ENCODE data around the gene LRRC73.
"Not testable (repeated sequence)": the region's sequence is repeated elsewhere in the genome, so short reads cannot be mapped to it uniquely, and the experiment has no call there.

The LRRC73 gene

DNA sequence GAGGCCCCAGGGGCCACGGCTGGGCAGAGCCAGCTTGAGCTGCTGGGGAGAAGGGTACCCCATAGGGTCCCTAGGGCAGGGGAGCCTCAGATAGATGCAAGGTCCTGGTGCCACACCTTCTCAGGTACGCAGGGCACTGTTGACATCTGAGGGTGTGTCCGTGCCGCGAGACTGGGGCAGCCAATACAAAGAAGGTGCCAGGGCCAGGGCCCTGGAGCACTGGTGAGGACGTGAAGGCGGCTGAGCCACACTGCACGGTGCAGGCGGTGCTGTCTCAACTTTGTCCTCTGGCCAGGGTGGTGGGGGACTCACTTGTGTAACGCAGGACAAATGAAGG is 649 bp upstream of the LRRC73 start:
- no peak for DNase-seq (ENCODE audit: low spot score)

DNA sequence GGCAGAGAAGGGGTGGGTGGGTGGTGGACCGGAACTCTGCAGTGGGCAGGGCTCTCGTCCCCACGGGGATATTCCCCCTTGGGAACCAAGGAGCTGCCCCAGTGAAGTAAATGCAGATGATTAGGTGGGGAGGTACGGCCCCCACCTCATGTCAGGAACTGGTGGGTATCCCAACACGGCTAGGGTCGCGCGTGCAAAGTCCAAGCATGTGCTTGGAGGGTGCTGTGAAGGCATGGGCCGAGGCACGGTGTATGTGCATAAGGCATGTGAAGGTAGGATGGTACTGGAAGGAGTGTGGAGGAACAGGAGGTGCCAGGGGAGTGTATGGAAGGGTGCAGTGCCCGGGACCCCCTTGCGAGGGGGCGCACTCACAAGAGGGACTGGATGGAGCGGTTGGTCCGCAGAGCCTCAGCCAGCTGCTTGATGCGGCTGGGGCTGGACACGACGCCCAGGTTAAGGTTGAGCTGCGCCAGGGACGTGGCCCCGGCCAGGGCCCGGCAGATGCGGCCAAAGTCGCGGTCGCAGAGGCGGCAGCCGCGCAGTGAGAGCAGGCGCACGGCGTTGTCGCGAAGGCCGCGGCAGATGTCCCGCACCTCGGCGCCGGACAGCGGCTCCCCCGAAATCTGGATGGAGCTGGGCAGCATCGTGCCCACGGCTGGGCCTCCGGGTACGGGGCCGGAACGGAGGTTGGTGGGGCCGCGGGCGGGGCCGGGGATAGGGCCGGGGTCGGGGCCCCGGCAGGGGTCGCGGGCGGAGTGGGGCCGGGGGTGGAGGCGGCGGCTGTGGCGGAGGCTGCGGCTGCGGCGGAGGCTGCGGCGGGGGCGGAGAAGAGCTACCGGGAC is 783 bp downstream of the LRRC73 start:
- no peak for DNase-seq (ENCODE audit: low spot score)

DNA sequence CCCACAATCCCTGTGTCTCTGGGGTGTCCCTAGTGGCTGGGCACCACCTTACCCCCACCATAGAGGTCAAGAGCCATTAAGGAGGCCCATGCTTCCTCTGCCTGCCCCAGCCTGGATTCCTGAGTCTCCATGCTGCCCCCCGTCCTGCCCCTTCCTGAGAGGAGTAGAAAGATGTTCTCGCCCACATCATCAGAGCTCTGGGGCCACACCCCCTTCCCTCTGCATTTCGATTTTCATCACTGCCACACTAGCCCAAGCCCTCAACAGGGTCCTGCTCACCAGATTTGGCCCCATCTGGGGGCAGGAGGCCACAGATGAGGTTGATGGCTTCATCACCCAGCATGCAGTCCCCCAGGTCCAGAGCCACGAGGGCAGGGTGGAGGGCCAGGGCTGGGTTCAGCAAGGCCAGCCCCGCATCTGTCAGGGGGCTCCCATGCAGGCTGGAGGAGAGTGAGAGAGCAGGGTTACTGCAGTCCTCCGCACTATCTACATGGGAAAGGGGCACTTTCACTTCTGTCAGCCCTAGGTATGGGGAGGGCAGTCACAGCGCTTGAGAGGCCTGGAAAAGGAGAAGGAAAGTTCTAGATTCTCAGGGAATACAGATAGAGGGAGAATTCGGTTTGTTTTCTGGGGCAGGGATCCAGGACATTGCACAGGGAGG is 1.5 kb downstream of the LRRC73 start:
- no peak for DNase-seq (ENCODE audit: low spot score)

DNA sequence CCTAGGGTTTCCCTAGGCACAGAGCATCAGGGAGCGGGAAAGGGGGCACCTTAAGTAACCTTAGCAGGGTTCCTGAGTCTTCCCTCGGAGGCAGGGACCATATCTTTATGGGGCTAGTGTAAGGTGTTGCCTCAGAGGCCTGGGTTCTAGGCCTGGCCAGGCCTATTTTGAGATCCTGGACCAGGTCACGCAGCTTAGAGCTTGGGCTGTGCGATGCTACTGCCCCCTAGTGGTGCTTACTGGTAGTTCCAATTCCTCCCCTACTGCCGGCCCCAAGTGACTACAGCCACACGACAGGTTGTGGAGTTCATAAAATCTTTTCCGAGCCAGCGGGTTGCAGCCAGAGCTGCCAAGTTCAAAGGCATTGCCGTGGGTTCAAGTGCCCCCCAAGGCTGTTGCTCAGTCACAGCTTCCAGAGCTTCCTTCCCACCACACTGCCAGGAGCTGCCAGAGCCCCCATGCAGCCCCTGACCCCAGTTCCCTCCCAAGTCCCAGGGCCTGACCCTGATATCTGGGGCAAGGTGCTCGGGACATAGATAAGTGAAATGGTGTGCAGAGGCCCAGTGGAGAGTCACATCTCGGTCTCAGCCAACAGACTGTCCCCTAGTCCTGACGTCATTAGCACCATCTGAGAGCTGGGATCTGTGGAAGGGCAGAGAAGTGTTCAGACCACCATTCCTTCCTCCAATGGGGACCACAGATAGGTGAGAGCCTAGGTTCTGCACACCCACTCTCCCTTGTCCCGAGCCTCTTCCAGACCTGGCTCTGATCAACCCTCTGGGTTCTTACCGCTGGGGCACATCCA is 3.3 kb downstream of the LRRC73 start:
- peak; percentile 81 for DNase-seq (ENCODE audit: low spot score)

DNA sequence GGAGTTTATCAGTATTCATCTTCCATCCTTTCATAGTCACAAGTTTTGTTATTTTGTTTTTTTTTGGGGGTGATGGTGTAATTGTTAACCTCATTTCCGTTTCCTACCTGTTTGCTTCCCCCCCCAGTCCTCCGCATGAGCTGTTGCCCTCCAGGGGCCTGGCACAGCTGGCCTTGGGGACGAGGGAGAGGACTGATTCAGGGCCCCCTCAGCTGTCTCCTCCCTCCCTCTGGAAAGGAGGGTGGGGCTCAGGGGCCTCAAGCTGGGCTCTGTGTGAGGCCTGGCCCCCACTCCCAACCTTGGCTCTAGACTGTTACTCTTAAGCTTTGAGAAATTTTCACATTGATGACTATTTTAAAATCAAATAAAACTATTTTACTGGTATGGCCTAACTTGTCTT is 4.0 kb downstream of the LRRC73 start:
- DNase-seq (ENCODE audit: low spot score), result no peak

DNA sequence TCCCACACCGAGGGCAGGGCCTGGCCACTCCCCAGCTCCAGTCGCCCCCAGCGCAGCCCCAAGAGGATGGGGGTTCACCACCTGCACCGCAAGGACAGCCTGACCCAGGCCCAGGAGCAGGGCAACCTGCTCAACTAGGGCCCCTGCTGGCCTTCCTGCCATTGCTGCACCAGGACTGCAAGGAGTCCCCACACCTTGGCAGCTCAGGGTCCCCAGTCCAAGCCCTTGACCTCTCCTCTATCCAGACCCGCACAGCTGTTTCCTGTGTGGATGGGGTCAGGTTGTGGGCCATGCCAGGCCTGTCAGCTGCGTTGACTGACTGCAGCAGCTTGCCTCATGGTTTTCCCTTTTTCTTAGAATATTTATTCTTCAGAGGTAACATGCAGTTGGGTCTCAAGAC is 4.4 kb downstream of the LRRC73 start:
- no peak for DNase-seq (ENCODE audit: low spot score)

DNA sequence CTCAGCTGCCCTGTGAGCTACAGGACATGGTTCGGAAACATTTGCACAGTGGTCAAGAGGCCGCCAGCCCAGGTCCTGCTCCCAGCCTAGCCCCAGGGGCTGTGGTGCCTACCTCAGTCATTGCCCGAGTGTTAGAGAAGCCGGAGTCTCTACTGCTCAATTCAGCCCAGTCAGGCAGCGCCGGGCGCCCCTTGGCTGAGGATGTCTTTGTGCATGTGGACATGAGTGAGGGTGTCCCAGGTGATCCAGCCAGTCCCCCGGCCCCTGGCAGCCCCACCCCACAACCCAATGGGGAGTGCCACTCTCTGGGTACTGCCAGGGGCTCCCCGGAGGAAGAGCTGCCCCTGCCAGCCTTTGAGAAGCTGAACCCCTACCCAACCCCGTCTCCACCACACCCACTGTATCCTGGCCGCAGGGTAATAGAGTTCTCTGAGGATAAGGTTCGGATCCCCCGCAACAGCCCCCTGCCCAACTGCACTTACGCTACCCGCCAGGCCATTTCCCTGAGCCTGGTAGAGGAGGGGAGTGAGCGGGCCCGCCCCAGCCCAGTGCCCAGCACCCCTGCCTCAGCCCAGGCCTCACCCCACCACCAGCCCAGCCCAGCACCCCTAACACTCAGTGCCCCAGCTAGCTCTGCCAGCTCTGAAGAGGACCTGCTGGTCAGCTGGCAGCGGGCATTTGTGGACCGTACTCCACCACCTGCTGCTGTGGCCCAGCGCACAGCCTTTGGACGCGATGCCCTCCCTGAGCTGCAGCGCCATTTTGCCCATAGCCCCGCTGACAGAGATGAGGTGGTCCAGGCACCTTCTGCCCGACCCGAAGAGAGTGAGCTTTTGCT is 5.2 kb downstream of the LRRC73 start:
- DNase-seq (ENCODE audit: low spot score), result no peak

DNA sequence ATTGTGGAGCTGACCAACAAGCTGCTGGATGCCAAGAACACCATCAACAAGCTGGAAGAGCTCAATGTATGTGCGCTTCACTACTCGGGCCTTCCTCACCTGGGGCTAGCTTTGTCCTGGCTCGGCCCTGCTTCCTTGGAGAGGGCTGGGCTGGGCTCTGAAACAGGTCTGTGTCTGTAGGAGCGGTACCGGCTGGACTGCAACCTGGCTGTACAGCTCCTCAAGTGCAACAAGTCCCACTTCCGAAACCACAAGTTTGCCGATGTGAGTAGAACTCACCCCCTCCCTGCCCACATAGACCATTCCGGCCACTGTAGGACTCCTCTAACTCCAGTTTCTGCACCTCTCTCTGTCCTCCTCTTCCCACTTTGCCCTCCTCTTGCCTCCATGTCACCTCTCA is 6.7 kb downstream of the LRRC73 start:
- no peak for DNase-seq (ENCODE audit: low spot score)

DNA sequence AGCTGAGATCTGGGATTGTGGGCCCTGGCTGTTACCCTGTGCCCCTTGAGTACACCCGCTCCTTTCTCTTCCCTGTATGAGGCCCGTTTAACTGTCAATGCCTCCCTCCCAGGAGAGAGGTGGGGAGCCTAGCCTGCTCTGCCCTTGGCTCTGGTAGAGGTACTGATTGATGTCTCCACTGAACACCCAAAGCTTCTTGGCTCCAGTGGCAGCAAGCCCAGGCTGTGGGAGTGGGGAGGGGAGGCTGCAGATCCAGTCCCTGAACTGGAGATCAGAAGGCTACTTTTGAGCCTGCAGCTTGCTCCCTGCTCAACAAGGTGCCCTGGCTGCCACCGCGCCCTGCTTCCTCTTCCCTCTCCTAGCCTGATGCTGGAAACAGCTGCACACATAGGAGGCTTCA is 7.5 kb downstream of the LRRC73 start:
- DNase-seq (ENCODE audit: low spot score), result no peak

DNA sequence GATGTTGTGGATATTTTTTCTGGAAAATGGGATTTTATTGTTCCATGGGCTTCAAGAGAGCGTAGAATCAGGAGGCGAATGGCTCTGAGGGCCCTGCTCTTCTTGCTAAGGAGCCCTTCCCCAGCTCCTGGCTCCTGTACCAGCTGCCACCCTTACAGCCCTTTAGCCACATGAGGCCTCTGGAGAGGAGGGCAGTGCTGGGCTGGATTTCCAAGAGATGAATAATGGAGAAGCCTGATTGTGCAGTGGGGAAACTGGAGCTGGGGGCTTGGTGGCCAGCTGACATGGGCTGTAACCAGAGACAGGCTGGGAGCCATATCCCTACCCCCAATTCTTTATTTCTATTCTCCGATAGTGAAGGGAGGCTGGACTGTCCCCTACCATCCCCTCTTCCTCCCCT is 9.2 kb downstream of the LRRC73 start:
- no peak for DNase-seq (ENCODE audit: low spot score)

DNA sequence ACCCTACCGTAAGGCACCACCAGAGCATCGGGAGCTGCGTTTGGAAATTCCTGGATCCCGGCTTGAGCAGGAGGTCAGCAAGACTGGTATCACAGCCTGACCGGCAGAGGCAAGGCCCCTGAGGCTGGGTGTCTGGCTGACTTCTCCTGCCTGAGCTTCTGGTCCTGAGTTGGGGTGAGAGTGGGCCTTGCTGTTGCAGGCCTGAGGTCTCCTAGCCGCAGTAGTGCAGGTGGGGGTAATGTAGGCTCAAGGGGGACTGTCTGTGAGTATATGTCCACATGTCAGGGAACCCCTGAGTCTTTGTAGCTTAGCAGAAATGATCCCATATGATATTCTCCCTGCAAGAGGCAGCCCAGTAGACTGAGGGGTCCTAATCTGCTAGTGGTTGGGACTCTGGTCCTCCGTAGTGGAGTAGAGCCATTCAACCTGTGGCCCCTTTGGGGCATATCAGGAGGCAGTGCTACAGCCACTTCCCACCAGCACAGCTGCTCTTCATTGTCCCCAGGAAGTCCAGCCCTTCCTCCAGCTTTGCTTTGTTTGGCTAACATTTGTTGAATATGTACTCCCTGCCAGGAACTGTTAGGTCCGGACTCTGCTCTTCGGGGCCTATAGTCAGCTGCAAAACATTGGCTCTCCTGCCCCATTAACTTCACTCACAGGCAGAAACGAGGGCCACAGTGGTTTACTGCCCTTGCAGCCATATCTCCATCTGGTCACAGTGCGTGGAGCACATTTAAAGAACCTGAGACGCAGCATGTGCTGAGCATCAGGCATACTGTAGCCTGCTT is 10.9 kb downstream of the LRRC73 start:
- no peak for DNase-seq (ENCODE audit: low spot score)

DNA sequence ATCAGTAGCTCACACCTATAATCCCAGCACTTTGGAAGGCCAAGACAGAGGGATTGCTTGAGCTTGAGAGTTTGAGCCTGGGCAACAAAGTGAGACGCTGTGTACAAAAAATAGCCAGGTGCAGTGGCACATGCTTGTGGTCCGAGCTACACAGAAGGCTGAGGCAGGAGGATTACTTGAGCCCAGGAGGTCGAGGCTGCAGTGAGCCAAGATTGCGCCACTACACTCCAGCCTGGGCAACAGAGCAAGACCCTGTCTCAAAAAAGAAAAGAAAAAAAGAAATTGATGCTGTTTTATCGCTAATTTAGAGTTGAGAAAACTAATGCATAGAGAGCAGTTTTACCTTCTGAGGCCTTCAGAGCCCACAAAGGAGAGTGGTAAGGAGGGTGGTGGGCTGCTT is 11.9 kb downstream of the LRRC73 start:
- DNase-seq (ENCODE audit: low spot score), result not testable (repeated sequence)

DNA sequence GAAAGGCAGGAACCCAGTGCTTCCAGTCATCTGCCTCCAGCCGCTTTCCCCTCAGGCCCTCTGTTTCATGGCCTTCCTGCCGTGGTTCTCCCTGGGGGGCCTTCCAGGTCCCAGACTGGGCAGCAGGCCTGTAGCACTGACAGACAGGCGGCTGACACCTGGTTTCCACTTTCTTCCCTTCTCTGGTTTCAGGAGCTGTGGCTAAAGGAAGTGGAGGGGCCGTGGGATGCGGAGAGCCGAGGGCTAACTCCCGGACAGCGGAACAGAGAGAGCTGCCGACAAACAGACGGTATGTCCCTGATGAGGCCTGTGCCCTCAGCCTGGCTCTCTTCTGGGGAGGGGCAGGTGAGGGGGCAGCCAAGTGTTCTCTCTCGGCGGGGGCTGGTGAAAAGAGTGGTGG is 12.5 kb downstream of the LRRC73 start:
- DNase-seq (ENCODE audit: low spot score), result no peak

DNA sequence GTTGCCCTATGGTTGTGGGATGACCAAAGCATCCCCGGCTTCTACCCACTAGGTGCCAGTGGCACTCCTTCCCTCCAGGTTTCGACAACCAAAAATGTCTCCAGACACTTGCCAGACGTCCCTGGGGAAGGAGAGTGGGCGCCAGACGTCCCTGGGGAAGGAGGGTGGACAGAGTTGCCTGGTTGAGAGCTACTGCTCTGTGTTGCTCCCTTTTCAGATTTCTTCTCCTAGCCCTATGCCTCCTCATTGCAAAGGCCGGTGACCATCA is 13.1 kb downstream of the LRRC73 start:
- no peak for DNase-seq (ENCODE audit: low spot score)

DNA sequence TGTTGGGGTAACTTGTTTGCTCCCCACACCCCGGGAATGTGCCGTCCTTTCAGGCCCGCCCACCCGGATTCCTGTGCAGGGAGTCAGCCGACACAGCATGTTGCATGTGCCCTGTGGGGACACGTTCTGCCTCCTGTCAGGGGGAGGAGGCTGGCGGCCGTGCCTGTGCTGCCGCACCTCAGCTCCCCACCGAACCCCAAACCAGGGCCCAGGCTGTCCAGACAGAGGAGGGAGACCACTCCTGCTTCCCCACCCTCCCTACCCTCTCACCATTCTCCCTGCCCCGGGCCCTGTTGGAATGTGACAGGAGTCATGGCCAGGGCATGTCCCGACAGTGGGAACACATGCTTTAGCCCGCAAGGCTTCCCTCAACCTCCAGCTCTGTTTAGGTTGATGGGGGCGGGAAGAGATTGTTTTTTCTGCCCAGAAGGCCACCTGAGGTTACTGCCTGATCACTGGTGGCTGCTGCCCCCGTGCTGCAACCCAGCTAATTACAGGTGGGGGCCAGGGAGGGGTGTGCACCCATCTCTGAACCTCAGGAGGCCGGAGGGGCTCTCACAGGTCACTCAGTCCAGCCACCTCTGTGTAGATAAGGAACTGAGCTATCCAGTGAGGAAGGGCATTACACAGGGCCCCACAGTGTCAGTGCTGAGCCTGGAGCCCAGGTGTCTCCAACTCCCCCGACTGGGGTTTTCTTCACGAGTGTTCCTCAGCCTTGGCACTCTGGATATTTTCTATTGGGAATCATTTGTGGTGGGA is 13.6 kb downstream of the LRRC73 start:
- peak; percentile 56 for DNase-seq (ENCODE audit: low spot score)

DNA sequence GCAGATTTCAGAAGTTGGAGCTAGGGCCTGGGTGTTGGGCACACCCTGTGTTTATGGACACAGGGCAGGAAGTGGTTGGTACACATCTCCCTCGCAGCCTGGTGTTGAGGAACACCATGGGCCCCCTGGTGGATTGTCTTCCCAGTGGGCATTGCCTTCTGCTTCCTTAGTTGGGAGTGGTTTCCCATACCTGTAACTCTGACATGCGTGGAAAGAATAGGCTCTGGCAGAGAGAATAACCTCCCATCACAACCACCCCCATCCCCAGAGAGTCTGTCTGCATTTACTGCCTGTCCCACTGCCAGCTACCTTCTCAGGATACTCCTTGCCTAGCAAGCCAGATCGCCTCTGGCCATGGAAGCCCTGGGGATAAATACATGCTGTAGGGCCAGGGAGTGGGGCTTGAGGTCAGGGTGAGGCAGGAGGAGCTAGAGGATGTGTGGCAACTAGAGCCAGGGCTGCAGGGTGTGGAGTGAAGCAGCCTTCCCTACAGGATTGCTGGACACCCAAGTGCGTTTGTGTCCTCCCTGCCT is 14.7 kb downstream of the LRRC73 start:
- no peak for DNase-seq (ENCODE audit: low spot score)

DNA sequence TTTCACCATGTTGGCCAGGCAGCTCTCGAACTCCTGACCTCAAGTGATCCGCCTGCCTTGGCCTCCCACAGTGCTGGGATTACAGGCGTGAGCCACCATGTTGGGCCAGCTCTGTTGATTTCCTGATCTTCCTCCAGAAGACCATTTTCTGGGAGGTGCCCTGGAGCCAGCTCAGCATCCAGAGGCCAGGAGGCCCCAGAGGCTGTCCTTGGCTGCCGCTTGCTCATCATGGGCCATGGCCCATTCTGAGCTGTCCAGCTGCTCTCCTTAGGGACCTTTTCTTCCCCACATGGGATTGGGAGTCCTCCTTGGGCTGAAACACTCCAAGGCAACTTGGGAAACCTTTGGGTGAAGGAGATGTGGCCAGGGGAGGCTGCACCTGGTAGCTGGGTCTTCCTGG is 15.4 kb downstream of the LRRC73 start:
- DNase-seq (ENCODE audit: low spot score), result no peak

DNA sequence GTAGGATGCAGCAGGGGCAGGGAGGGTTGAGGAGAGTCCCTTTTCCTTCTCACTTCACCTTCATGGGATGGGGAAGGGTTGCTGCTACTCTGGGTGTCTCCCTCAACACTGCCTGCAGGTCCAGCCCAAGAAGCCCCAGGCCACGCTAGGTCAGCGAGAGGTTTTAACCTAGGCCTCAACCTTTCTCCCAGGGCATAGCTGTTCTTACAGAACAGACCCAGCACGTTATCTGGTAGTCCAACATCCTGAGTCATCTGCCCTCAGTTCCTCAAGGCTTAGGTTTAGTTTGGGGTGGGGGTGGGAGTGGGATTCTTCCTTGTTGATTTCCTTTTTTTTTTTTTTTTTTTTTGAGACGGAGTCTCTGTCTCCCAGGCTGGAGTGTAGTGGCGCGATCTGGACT is 15.8 kb downstream of the LRRC73 start:
- no peak for DNase-seq (ENCODE audit: low spot score)

DNA sequence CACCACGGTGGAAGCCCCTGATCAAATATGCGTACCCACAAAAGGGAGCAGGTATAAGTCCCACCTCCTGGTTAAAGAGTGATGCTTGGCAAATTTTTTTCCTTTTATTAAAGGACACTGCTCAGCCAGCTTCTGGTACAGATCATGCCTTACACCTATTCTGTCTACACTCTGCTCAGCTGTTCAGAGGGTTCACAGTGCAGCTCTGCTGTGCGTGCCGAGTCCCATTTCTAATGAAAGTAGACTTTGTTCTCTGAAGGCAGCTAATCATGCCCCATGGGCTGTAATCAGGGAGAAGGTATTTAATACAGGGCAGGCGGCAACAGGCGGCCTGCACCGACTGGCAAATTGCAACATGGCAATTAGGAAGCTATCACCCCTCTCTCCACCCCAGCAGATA is 16.3 kb downstream of the LRRC73 start:
- no peak for DNase-seq (ENCODE audit: low spot score)

DNA sequence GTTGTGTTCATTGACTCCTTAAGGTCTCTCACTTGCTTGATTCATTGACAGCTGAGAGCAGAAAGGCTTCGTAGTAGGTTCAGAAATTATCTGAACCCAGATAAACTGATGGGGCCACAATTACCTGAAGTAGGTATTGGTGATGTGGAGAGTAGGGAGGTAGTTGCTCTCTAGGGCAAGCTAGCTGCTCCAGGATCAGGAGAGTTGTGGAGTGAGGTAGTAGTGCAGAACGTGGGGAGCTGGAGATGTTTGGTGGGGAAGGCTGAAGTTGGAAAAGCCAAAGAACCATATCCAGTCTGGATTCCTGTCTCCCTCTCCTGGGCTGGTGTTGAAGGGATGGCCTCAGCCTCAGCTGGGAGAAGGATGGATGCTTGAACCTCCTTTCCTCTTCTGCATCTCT is 16.9 kb downstream of the LRRC73 start:
- no peak for DNase-seq (ENCODE audit: low spot score)

DNA sequence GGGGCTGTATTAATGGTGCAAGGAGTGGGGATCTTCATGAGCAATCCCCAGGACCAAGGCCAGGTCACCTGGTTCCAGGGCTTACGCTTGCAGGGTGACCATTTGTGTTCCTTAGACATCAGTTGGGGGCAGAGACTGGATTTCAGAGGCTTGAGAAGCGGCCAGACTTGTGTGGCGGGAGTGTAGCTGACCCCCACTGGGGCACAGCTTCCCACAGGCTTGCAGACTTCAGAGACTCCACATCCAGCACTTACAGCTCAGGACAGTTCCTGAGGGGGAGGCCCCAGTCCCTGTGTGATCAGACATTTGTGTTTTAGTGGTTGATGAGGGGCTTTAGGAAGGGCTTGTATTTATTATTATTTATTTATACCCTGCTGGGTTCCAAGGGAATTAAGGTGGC is 17.5 kb downstream of the LRRC73 start:
- DNase-seq (ENCODE audit: low spot score), result no peak
